Skeletal muscle tissue (tissue), 4 donors: Measurements from ENCODE around the gene TOP2B. TPM values are rescaled to one million over a fixed set of nuclear protein-coding genes. Genes with fewer than 3 reads are reported as not detected.

Source experiments
- H3K27ac ChIP-seq: one replicate; pipeline ENCODE4 v1.7.0; 2013; ENCODE audit warnings: mild to moderate bottlenecking, low read depth, low read length, inconsistent platforms
- H3K27me3 ChIP-seq, 3 donors: one replicate each; pipeline ENCODE4 v1.7.0; 2013; ENCODE audit warnings: low read length in 3 of 3; ENCODE audit not compliant: control insufficient read depth in 3 of 3, insufficient read depth in 3 of 3
- H3K36me3 ChIP-seq, 3 donors: one replicate each; pipeline ENCODE4 v1.7.0; 2013; ENCODE audit warnings: low read length in 3 of 3; ENCODE audit not compliant: control insufficient read depth in 3 of 3, insufficient read depth in 3 of 3
- H3K4me1 ChIP-seq, 3 donors: one replicate each; pipeline ENCODE4 v1.7.0; 2013; ENCODE audit warnings: low read length in 3 of 3, mild to moderate bottlenecking in 3 of 3; ENCODE audit not compliant: control insufficient read depth in 3 of 3, insufficient read depth in 3 of 3
- H3K4me3 ChIP-seq, 3 donors: one replicate each; pipeline ENCODE4 v1.7.0; 2013; ENCODE audit warnings: low read length in 3 of 3
- H3K9ac ChIP-seq, 3 donors: one replicate each; pipeline ENCODE4 v1.7.0; 2013; ENCODE audit warnings: low read length in 3 of 3, mild to moderate bottlenecking in 3 of 3, moderate library complexity in 2 of 3, low read depth in 1 of 3
- H3K9me3 ChIP-seq, 3 donors: one replicate each; pipeline ENCODE4 v1.7.0; 2013; ENCODE audit warnings: low read length in 3 of 3; ENCODE audit not compliant: control insufficient read depth in 3 of 3
- total RNA-seq: library from RNA; depleted of rRNA; stranded (reverse); fragments of >200 nt; gene quantifications from one replicate; pipeline ENCODE4 v1.2.3, GENCODE V29; 2014
- donor health status: Osteomylitis.

TOP2B gene
- total RNA-seq = 75.2 TPM

GRCh38 chr3:25664812-25665314 is at the start of gene TOP2B:
Gene TOP2B (minus strand): TSS chr3:25664907. CDS start chr3:25664297, 610 bp downstream.
- no peaks in the 10 kb centered on the region for H3K36me3 ChIP-seq
- H3K4me1 ChIP-seq = peaks cover 16 to 28% (median 24%) of the 10 kb centered on the region in 3 donors
- peak within 1 kb of the TSS; percentile 77 to 89 (median 85) for H3K4me3 ChIP-seq
- H3K27ac ChIP-seq = peak within 1 kb of the TSS; percentile 90
- peak within 1 kb of the TSS; percentile 79 to 93 (median 88) for H3K9ac ChIP-seq
- no peaks in the 10 kb centered on the region for H3K27me3 ChIP-seq
- no peaks in the 10 kb centered on the region for H3K9me3 ChIP-seq

- Histone ChIP-seq H3K27ac (no peak overlapping the region), H3K9me3 (no peaks in the 10 kb centered on the region), H3K4me3 (no peak overlapping the region), H3K36me3 (peaks cover 0 to 3% (median 0%) of the 10 kb centered on the region in 3 donors), H3K27me3 (no peaks in the 10 kb centered on the region), H3K9ac (no peak overlapping the region), H3K4me1 (no peaks in the 10 kb centered on the region)
Measured at GRCh38 chr3:25713341-25713985, 48.8 kb upstream of the TOP2B start.

GRCh38 chr3:25711090-25711489 is 46.4 kb upstream of the TOP2B start:
- H3K27ac ChIP-seq = no peak overlapping the region
- H3K36me3 ChIP-seq = no peaks in the 10 kb centered on the region
- no peak overlapping the region for H3K4me3 ChIP-seq
- peaks cover 0 to 2% (median 2%) of the 10 kb centered on the region in 3 donors for H3K27me3 ChIP-seq
- H3K9me3 ChIP-seq = no peaks in the 10 kb centered on the region
- H3K4me1 ChIP-seq = no peaks in the 10 kb centered on the region
- no peak overlapping the region for H3K9ac ChIP-seq

- H3K27me3 ChIP-seq = peaks cover 0 to 2% (median 2%) of the 10 kb centered on the region in 3 donors
- no peaks in the 10 kb centered on the region for H3K36me3 ChIP-seq
- no peaks in the 10 kb centered on the region for H3K9me3 ChIP-seq
- H3K4me1 ChIP-seq = no peaks in the 10 kb centered on the region
- H3K4me3 ChIP-seq = no peak overlapping the region
- no peak overlapping the region for H3K9ac ChIP-seq
- no peak overlapping the region for H3K27ac ChIP-seq
Measured at GRCh38 chr3:25708036-25708435, 43.3 kb upstream of the TOP2B start.

- Histone ChIP-seq H3K4me1 (no peaks in the 10 kb centered on the region), H3K36me3 (no peaks in the 10 kb centered on the region), H3K9ac (no peak overlapping the region), H3K27ac (no peak overlapping the region), H3K4me3 (no peak overlapping the region), H3K27me3 (peaks cover 0 to 2% (median 2%) of the 10 kb centered on the region in 3 donors), H3K9me3 (no peaks in the 10 kb centered on the region)
Measured at GRCh38 chr3:25707268-25707926, 42.7 kb upstream of the TOP2B start.

- H3K4me3 ChIP-seq = no peak overlapping the region
- peaks cover 0 to 2% (median 2%) of the 10 kb centered on the region in 3 donors for H3K27me3 ChIP-seq
- H3K9me3 ChIP-seq = no peaks in the 10 kb centered on the region
- no peaks in the 10 kb centered on the region for H3K4me1 ChIP-seq
- H3K9ac ChIP-seq = no peak overlapping the region
- H3K36me3 ChIP-seq = no peaks in the 10 kb centered on the region
- H3K27ac ChIP-seq = no peak overlapping the region
Measured at GRCh38 chr3:25706213-25706612, 41.5 kb upstream of the TOP2B start.

GRCh38 chr3:25697553-25697952 is 32.8 kb upstream of the TOP2B start:
- Histone ChIP-seq H3K9ac (no peak overlapping the region), H3K27me3 (no peaks in the 10 kb centered on the region), H3K9me3 (no peaks in the 10 kb centered on the region), H3K4me1 (no peaks in the 10 kb centered on the region), H3K27ac (no peak overlapping the region), H3K36me3 (no peaks in the 10 kb centered on the region), H3K4me3 (no peak overlapping the region)

- H3K9me3 ChIP-seq = no peaks in the 10 kb centered on the region
Measured at GRCh38 chr3:25695731-25696420, 31.2 kb upstream of the TOP2B start.

GRCh38 chr3:25693238-25693637 is 28.5 kb upstream of the TOP2B start:
- H3K9ac ChIP-seq = no peak overlapping the region
- no peaks in the 10 kb centered on the region for H3K36me3 ChIP-seq
- no peaks in the 10 kb centered on the region for H3K9me3 ChIP-seq
- H3K27me3 ChIP-seq = no peaks in the 10 kb centered on the region
- H3K4me1 ChIP-seq = no peaks in the 10 kb centered on the region
- H3K4me3 ChIP-seq = no peak overlapping the region
- H3K27ac ChIP-seq = no peak overlapping the region

More at GRCh38 chr3:25695731-25696420, 31.2 kb upstream of the TOP2B start:
- no peak overlapping the region for H3K27ac ChIP-seq
- no peak overlapping the region for H3K4me3 ChIP-seq
- H3K9ac ChIP-seq = no peak overlapping the region
- no peaks in the 10 kb centered on the region for H3K27me3 ChIP-seq
- no peaks in the 10 kb centered on the region for H3K36me3 ChIP-seq
- H3K4me1 ChIP-seq = no peaks in the 10 kb centered on the region

GRCh38 chr3:25692341-25692740 is 27.6 kb upstream of the TOP2B start:
- H3K4me3 ChIP-seq = no peak overlapping the region
- no peak overlapping the region for H3K27ac ChIP-seq
- no peaks in the 10 kb centered on the region for H3K27me3 ChIP-seq
- no peaks in the 10 kb centered on the region for H3K4me1 ChIP-seq
- H3K9ac ChIP-seq = no peak overlapping the region
- no peaks in the 10 kb centered on the region for H3K9me3 ChIP-seq
- no peaks in the 10 kb centered on the region for H3K36me3 ChIP-seq
